Measurements from ENCODE around the gene GPR142.

GRCh38 chr17:74318391-74318790 lies 48.9 kb upstream of the GPR142 start:
- no peak for TF ChIP-seq CTCF (IDR thresholded peaks at IDR 0.05)
- TF ChIP-seq EP300 (IDR thresholded peaks at IDR 0.05) = no peak

Data from stomach (tissue), 4 donors.